GM12878 (cell line): ENCODE measurements around the gene ITPKA. TPM values are rescaled to one million over a fixed set of nuclear protein-coding genes. Genes with fewer than 3 reads are reported as not detected.

Source experiments
- ATAC-seq: fragments of 200-7000 bp; cut with Tn5 transposase; 3 replicates; pipeline ENCODE4 v1.9.1; 2020; ENCODE audit warnings: mild to moderate bottlenecking, moderate library complexity
- BruUV-seq: library from RNA; stranded (reverse); fragments of 400-500 nt; replicated peaks from 2 replicates; lab custom pipeline; 2021; lab: Mats Ljungman, UMichigan
- CTCF ChIA-PET: fragments of 300-600 bp; sonication (Branson Sonifier 250); formaldehyde crosslinking; extraction: SDS; loops from one replicate; lab custom pipeline; 2021; ENCODE audit warnings: inconsistent platforms; lab: Yijun Ruan, JAX
- POLR2A ChIA-PET: fragments of 350-600 bp; formaldehyde crosslinking; extraction: SDS; loops from one replicate; lab custom pipeline; 2021; ENCODE audit warnings: inconsistent platforms; lab: Charles Lee
- RAD21 ChIA-PET: fragments of 300-600 bp; sonication (Branson Sonifier 250); formaldehyde crosslinking; loops from one replicate; lab custom pipeline; 2023; ENCODE audit warnings: antibody characterized with exemption; ENCODE audit not compliant: unreplicated experiment; lab: Charles Lee
- SMC1A ChIA-PET: fragments of 300-600 bp; sonication (Branson Sonifier 250); formaldehyde crosslinking; loops from one replicate; lab custom pipeline; 2023; ENCODE audit not compliant: unreplicated experiment, uncharacterized antibody; lab: Charles Lee
- DNase-seq: peaks from one replicate; pipeline ENCODE4 v3.0.0-alpha.2; 2011; ENCODE audit warnings: low read depth, low spot score
- FAIRE-seq: peaks from 3 replicates; lab custom pipeline; 2011; peaks lifted over from hg19 to GRCh38; lab: Jason Lieb, UNC
- H2AFZ ChIP-seq: 2 replicates; pipeline ENCODE4 v1.6.0; 2011; ENCODE audit warnings: low read depth, low read length, control low read depth; ENCODE audit not compliant: control insufficient read depth
- H3K27ac ChIP-seq: 2 replicates; pipeline ENCODE4 v1.5.1; 2011; ENCODE audit warnings: control low read depth; ENCODE audit not compliant: control insufficient read depth, insufficient read depth
- H3K27me3 ChIP-seq, 2 experiments: replicated peaks in 1 of 2; 2 replicates each; pipeline versions ENCODE4 v1.6.0 to v1.6.1; 2011; ENCODE audit warnings: low read length in 1 of 2; ENCODE audit not compliant: control insufficient read depth in 2 of 2, insufficient read depth in 2 of 2
- H3K36me3 ChIP-seq, 2 experiments: 2 replicates each; pipeline ENCODE4 v1.5.1; 2011; ENCODE audit warnings: low read length in 1 of 2; ENCODE audit not compliant: control insufficient read depth in 2 of 2, insufficient read depth in 2 of 2
- H3K4me1 ChIP-seq: 2 replicates; pipeline ENCODE4 v1.6.1; 2011; ENCODE audit warnings: mild to moderate bottlenecking, low read length, moderate library complexity, mixed read lengths; ENCODE audit not compliant: control insufficient read depth, insufficient read depth
- H3K4me2 ChIP-seq: 2 replicates; pipeline ENCODE4 v1.6.0; 2011; ENCODE audit warnings: control low read depth; ENCODE audit not compliant: control insufficient read depth, insufficient read depth
- H3K4me3 ChIP-seq: fragments of 200-600 bp; sonication (generic); 2 replicates; pipeline ENCODE4 v1.5.1; 2016
- H3K79me2 ChIP-seq: 2 replicates; pipeline ENCODE4 v1.6.0; 2011; ENCODE audit warnings: low read length; ENCODE audit not compliant: control insufficient read depth, insufficient read depth
- H3K9ac ChIP-seq: 2 replicates; pipeline ENCODE4 v1.8.0; 2011; ENCODE audit warnings: low read length, control low read depth, mixed read lengths; ENCODE audit not compliant: control insufficient read depth, insufficient read depth
- H3K9me3 ChIP-seq: replicated peaks from 3 replicates; pipeline ENCODE4 v1.5.1; 2011; ENCODE audit warnings: mild to moderate bottlenecking, low read length; ENCODE audit not compliant: control insufficient read depth, insufficient read depth
- H4K20me1 ChIP-seq: 2 replicates; pipeline ENCODE4 v1.6.0; 2011; ENCODE audit not compliant: control insufficient read depth, insufficient read depth
- CEBPB ChIP-seq, 2 experiments: fragments of 150-350 bp in 1 of 2; IDR thresholded peaks; 2 replicates each; pipeline ENCODE4 v1.6.1; 2012 to 2014; ENCODE audit warnings: low read depth in 2 of 2, low read length in 2 of 2, borderline replicate concordance in 1 of 2, inconsistent platforms in 1 of 2
- CTCF ChIP-seq, 3 experiments: IDR thresholded peaks in 2 of 3; conservative IDR thresholded peaks in 1 of 3; 2 replicates each; pipeline ENCODE4 v1.5.1; 2011; ENCODE audit warnings: low read depth in 3 of 3, low read length in 3 of 3, mild to moderate bottlenecking in 3 of 3, control low read depth in 2 of 3, moderate library complexity in 2 of 3, inconsistent platforms in 1 of 3, mixed read lengths in 1 of 3; ENCODE audit not compliant: control insufficient read depth in 2 of 3, insufficient read depth in 1 of 3; ENCODE audit errors: extremely low read depth in 1 of 3
- HDAC6 ChIP-seq: fragments of 200-600 bp; sonication (generic); IDR thresholded peaks from one replicate; pipeline ENCODE4 v1.8.0; 2017; ENCODE audit warnings: antibody characterized with exemption; ENCODE audit not compliant: unreplicated experiment
- POU2F2 ChIP-seq: IDR thresholded peaks from 3 replicates; pipeline ENCODE4 v1.6.1; 2011; ENCODE audit warnings: low read depth, mild to moderate bottlenecking, low read length, borderline replicate concordance
- RAD21 ChIP-seq: IDR thresholded peaks from 2 replicates; pipeline ENCODE4 v1.6.1; 2011; ENCODE audit warnings: mild to moderate bottlenecking, low read depth, low read length, moderate library complexity; ENCODE audit not compliant: insufficient read depth
- RB1 ChIP-seq: fragments of 450-650 bp; formaldehyde crosslinking; IDR thresholded peaks from 2 replicates; pipeline ENCODE4 v1.6.1; 2017; ENCODE audit warnings: mild to moderate bottlenecking, borderline replicate concordance
- SMC3 ChIP-seq: IDR thresholded peaks from 2 replicates; pipeline ENCODE4 v1.6.1; 2011; ENCODE audit warnings: low read length, improper control_type of control experiment, borderline replicate concordance
- ZNF207 ChIP-seq: fragments of 450-650 bp; IDR thresholded peaks from 2 replicates; pipeline ENCODE4 v1.6.1; 2014; ENCODE audit warnings: antibody characterized with exemption, mild to moderate bottlenecking, borderline replicate concordance
- WGBS: methylation state at CpG from one replicate; pipeline ENCODE4 v1.1.6; 2016; ENCODE audit warnings: low lambda C conversion rate; ENCODE audit not compliant: insufficient replicate concordance, insufficient coverage; ENCODE audit errors: missing lambda C conversion rate; 5-methylcytosine and 5-hydroxymethylcytosine counted together
- in situ Hi-C: fragments of 300-500 bp; cut with MboI; formaldehyde crosslinking; loops from 9 replicates; pipeline ENCODE4 v1.14.3; 2018; ENCODE audit warnings: mixed read lengths
- intact Hi-C: fragments of 100-400 bp; cut with micrococcal nuclease; formaldehyde crosslinking; loops from one replicate; pipeline ENCODE4 v1.14.2; 2022; ENCODE audit not compliant: unreplicated experiment
- polyA plus RNA-seq, 11 experiments: library from polyadenylated mRNA; depleted of rRNA in 4 of 11; unstranded in 6 of 11; stranded (reverse) in 5 of 11; fragments of >200 nt; fragmentation: Nextera tagmentation in 4 of 11; fragmentation: Illumina TruSeq in 1 of 11; extraction: Ambion mirVana in 4 of 11; extraction: Trizol in 1 of 11; gene quantifications; 1 replicate in 1 of 11; 2 replicates in 10 of 11; pipeline versions ENCODE4 v1.2.1 to v1.2.3, GENCODE V29; 2011 to 2016; ENCODE audit warnings: inconsistent platforms in 2 of 11, missing spikeins in 2 of 11, low read depth in 1 of 11
- total RNA-seq, 4 experiments: library from RNA; depleted of rRNA in 3 of 4; stranded (reverse); fragments of >200 nt in 3 of 4; fragmentation: Illumina TruSeq in 1 of 4; extraction: Trizol in 1 of 4; gene quantifications; 2 replicates each; pipeline versions ENCODE4 v1.2.1 to v1.2.3, GENCODE V29; 2013 to 2021

The ITPKA gene
- total and polyA plus RNA-seq, 10 of the 15 experiments (the other 5 are each of a cell fraction or from before 2014, with no cell fraction given): 0.04 to 1.5 (median 0.49) TPM; not detected in 1

GRCh38 chr15:41465822-41466421, 27.8 kb upstream of the ITPKA start:
- intact Hi-C loops (loop anchor here (5.0 to 10.0 kb wide), 4 partner anchors 91 to 346 kb away; partner anchors contain the start of gene TYRO3), in situ Hi-C loops (no loop called here)
- POLR2A ChIA-PET: interaction anchor here (0.5 to 0.9 kb wide), 4 partner anchors 26 to 599 kb away, joined by 3 to 5 read pairs (median 4); no protein-coding TSS in a partner anchor
- no peak for DNase-seq
- FAIRE-seq: peak; percentile 62
- no peaks in the 10 kb centered on the region for H3K79me2 ChIP-seq
- BruUV-seq: no TSS peak
- no peak overlapping the region for H3K4me3 ChIP-seq
- H3K4me1 ChIP-seq: no peaks in the 10 kb centered on the region
- TF ChIP-seq RB1 (peak; percentile 46; the same call in 1 of the 2 replicates), HDAC6 (no peak), POU2F2 (no peak), SMC3 (peak; percentile 84), CTCF (IDR thresholded peaks at IDR 0.05 in 2 of 3, conservative IDR thresholded peaks at IDR 0.05 in 1 of 3; ENCODE audit: control insufficient read depth in 2 of 3, extremely low read depth in 1 of 3, insufficient read depth in 1 of 3, low read depth in 3 of 3, low read length in 3 of 3) (peak; percentile 96 to 99 (median 99)), RAD21 (peak; percentile 96), ZNF207 (peak; percentile 64; the same call in 1 of the 2 replicates), CEBPB (IDR thresholded peaks at IDR 0.05; ENCODE audit: borderline replicate concordance in 1 of 2, low read depth in 2 of 2, low read length in 2 of 2) (no peak)
- RAD21 ChIA-PET: interaction anchor here (0.6 to 3.5 kb wide), 29 partner anchors 13 to 618 kb away, joined by 3 to 20 read pairs (median 4); partner anchors contain the start of genes ITPKA, LTK, MAPKBP1 and MGA
- no peak overlapping the region for H2AFZ ChIP-seq
- H3K36me3 ChIP-seq: peaks cover 7 to 34% of the 10 kb centered on the region in 2 experiments
- CTCF ChIA-PET: interaction anchor here (0.6 to 3.1 kb wide), 56 partner anchors 10 to 464 kb away, joined by 3 to 33 read pairs (median 4); partner anchors contain the start of genes ITPKA, LTK, MAPKBP1 and NDUFAF1
- no peak overlapping the region for H3K27ac ChIP-seq
- no peak overlapping the region for H3K9ac ChIP-seq
- ATAC-seq: peak; percentile 65
- H3K27me3 ChIP-seq: no peaks in the 10 kb centered on the region
- H3K9me3 ChIP-seq: no peaks in the 10 kb centered on the region
- SMC1A ChIA-PET: interaction anchor here (0.6 to 2.4 kb wide), 38 partner anchors 9 to 439 kb away, joined by 3 to 14 read pairs (median 4); partner anchors contain the start of genes LTK, MAPKBP1 and RPAP1
- no peaks in the 10 kb centered on the region for H4K20me1 ChIP-seq
- H3K4me2 ChIP-seq: no peak overlapping the region
- WGBS: 90% methylated on average over 8 of the region's 8 CpGs
